Sigmoid colon (tissue), 3 donors: ENCODE data around the gene FRYL.

ENCODE experiments used
- CTCF ChIP-seq, 4 experiments: fragments of 450-650 bp in 3 of 4; fragments of 200-600 bp in 1 of 4; IDR thresholded peaks; one replicate each; pipeline ENCODE4 v1.5.1; 2016 to 2019; ENCODE audit warnings: antibody characterized with exemption in 4 of 4, mild to moderate bottlenecking in 3 of 4, moderate library complexity in 2 of 4
- POLR2A ChIP-seq, 2 donors: fragments of 450-650 bp; IDR thresholded peaks; one replicate each; pipeline ENCODE4 v1.6.1; 2016; ENCODE audit warnings: antibody characterized with exemption in 2 of 2, mild to moderate bottlenecking in 2 of 2, moderate library complexity in 2 of 2

DNA sequence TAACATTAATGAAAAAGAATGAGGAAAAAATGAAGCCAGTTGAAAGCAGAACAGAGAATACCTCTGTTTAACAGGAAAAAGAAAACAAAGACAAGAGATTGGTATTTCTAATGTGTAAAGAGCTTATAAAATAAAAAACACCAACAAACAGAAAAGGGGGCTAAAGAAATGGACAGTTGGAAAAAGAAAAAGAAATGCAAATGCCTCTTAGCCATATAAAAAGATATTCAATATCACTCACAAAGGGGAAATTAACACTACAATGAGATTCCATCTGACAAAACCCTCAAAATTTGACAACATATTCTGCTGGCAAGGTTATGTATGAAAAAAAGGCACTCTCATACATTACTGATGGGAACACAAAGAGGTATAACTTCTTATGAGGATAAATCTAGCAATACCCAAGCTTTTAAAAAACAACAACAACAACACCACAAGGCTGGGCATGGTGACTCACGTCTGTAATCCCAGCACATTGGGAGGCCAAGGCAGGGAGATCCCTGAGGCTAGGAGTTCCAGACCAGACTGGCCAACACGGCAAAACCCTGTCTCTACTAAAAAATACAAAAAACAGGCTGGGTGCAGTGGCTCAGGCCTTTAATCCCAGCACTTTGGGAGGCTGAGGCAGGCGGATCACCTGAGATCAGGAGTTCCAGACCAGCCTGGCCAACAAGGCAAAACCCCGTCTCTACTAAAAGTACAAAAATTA lies 75.8 kb downstream of the FRYL start:
- no peak for TF ChIP-seq CTCF (IDR thresholded peaks at IDR 0.05)
- TF ChIP-seq POLR2A (IDR thresholded peaks at IDR 0.05): no peak
